K562 (cell line): ENCODE data around the gene MRM2. TPM values are rescaled to one million over a fixed set of nuclear protein-coding genes. Genes with fewer than 3 reads are reported as not detected.

Experiments
- ATAC-seq: fragments of 200-7000 bp; cut with Tn5 transposase; 3 replicates; pipeline ENCODE4 v1.9.1; 2020; ENCODE audit warnings: moderate library complexity
- BruUV-seq: library from RNA; stranded (reverse); fragments of 400-500 nt; replicated peaks from 2 replicates; lab custom pipeline; 2021; lab: Mats Ljungman, UMichigan
- CTCF ChIA-PET: fragments of 300-600 bp; formaldehyde crosslinking; extraction: SDS; loops from one replicate; lab custom pipeline; 2021; ENCODE audit warnings: low intra/inter-chr PET ratio; lab: Yijun Ruan, JAX
- POLR2A ChIA-PET: fragments of 300-600, 350-650 bp; sonication (Branson Sonifier 250); formaldehyde crosslinking; extraction: SDS; loops from one replicate; lab custom pipeline; 2021; ENCODE audit warnings: antibody characterized with exemption, inconsistent platforms; lab: Yijun Ruan, JAX
- DNase-seq, 4 experiments: peaks; one replicate each; pipeline versions ENCODE4 v3.0.0 to v3.0.0-alpha.2; 2011 to 2018; ENCODE audit warnings: low spot score in 3 of 4, mixed read lengths in 3 of 4; ENCODE audit errors: extremely low read depth in 1 of 4
- FAIRE-seq: peaks from 2 replicates; lab custom pipeline; 2011; peaks lifted over from hg19 to GRCh38; lab: Jason Lieb, UNC
- H2AFZ ChIP-seq: 2 replicates; pipeline ENCODE4 v1.6.0; 2011; ENCODE audit warnings: low read depth, low read length, control low read depth, inconsistent platforms
- H3K27ac ChIP-seq: fragments of 200-600 bp; 3 replicates; pipeline ENCODE4 v1.8.0; 2011; ENCODE audit warnings: low read depth, mild to moderate bottlenecking, control low read depth, inconsistent platforms, low read length, moderate library complexity, mixed read lengths; ENCODE audit errors: extremely low read depth
- H3K27me3 ChIP-seq, 2 experiments: fragments of 300-600 bp in 1 of 2; 2 replicates in 1 of 2; 3 replicates in 1 of 2; pipeline versions ENCODE4 v1.6.0 to v1.8.0; 2011; ENCODE audit warnings: inconsistent platforms in 2 of 2, low read length in 2 of 2, mild to moderate bottlenecking in 1 of 2, mixed read lengths in 1 of 2, moderate library complexity in 1 of 2; ENCODE audit not compliant: control insufficient read depth in 2 of 2, insufficient read depth in 2 of 2
- H3K36me3 ChIP-seq: fragments of 300-600 bp; 3 replicates; pipeline ENCODE4 v1.8.0; 2011; ENCODE audit warnings: mild to moderate bottlenecking, low read length, inconsistent platforms; ENCODE audit not compliant: control insufficient read depth, insufficient read depth
- H3K4me1 ChIP-seq, 2 experiments: fragments of 200-600 bp in 1 of 2; replicated peaks in 1 of 2; 2 replicates in 1 of 2; 3 replicates in 1 of 2; pipeline versions ENCODE4 v1.5.1 to v1.8.0; 2011; ENCODE audit warnings: inconsistent platforms in 2 of 2, low read length in 2 of 2, mild to moderate bottlenecking in 1 of 2, mixed read lengths in 1 of 2, moderate library complexity in 1 of 2; ENCODE audit not compliant: control insufficient read depth in 2 of 2, insufficient read depth in 2 of 2
- H3K4me2 ChIP-seq: 2 replicates; pipeline ENCODE4 v1.6.1; 2011; ENCODE audit warnings: low read length, control low read depth, inconsistent platforms, mixed read lengths; ENCODE audit not compliant: insufficient read depth
- H3K4me3 ChIP-seq: fragments of 200-600 bp; sonication (generic), shearing (Covaris generic); 2 replicates; pipeline ENCODE4 v1.5.1; 2016; ENCODE audit warnings: control low read depth, inconsistent platforms
- H3K79me2 ChIP-seq: fragments of 200-600 bp; 3 replicates; pipeline ENCODE4 v1.8.0; 2011; ENCODE audit warnings: low read length, inconsistent platforms; ENCODE audit not compliant: control insufficient read depth, insufficient read depth
- H3K9ac ChIP-seq, 2 experiments: 2 replicates each; pipeline versions ENCODE4 v1.6.0 to v1.6.1; 2011; ENCODE audit warnings: low read depth in 2 of 2, low read length in 2 of 2, control low read depth in 1 of 2, inconsistent platforms in 1 of 2, mild to moderate bottlenecking in 1 of 2, mixed read lengths in 1 of 2; ENCODE audit not compliant: insufficient read depth in 1 of 2
- H3K9me1 ChIP-seq: one replicate; pipeline ENCODE4 v1.6.0; 2011; ENCODE audit warnings: inconsistent platforms, mild to moderate bottlenecking, low read length, moderate library complexity; ENCODE audit not compliant: control insufficient read depth, insufficient read depth
- H3K9me3 ChIP-seq: replicated peaks from 2 replicates; pipeline ENCODE4 v1.5.1; 2011; ENCODE audit warnings: low read depth, low read length, inconsistent platforms; ENCODE audit not compliant: control insufficient read depth, insufficient read depth
- H4K20me1 ChIP-seq: replicated peaks from 2 replicates; pipeline ENCODE4 v1.6.1; 2011; ENCODE audit warnings: low read length, inconsistent platforms, mixed read lengths; ENCODE audit not compliant: control insufficient read depth, insufficient read depth
- CBX1 ChIP-seq: sonication (generic); IDR thresholded peaks from 2 replicates; pipeline ENCODE4 v1.6.1; 2016; ENCODE audit warnings: antibody characterized with exemption, low read depth, mild to moderate bottlenecking
- CEBPG ChIP-seq, 3 experiments: fragments of 200-800 bp in 1 of 3; sonication (Bioruptor generic) in 1 of 3; sonication (generic) in 1 of 3; formaldehyde crosslinking in 1 of 3; IDR thresholded peaks in 2 of 3; conservative IDR thresholded peaks in 1 of 3; 2 replicates each; pipeline versions ENCODE4 v1.6.1 to v1.8.0; 2016 to 2022; ENCODE audit warnings: missing compliant biosample characterization in 2 of 3, missing genetic modification characterization in 2 of 3, mild to moderate bottlenecking in 1 of 3, missing genetic modification reagents in 1 of 3
- FIP1L1 ChIP-seq: fragments of 200-400 bp; formaldehyde crosslinking; IDR thresholded peaks from 2 replicates; pipeline ENCODE4 v1.6.1; 2018; ENCODE audit warnings: mild to moderate bottlenecking, low read depth, low read length; ENCODE audit not compliant: poor library complexity, severe bottlenecking
- HNRNPK ChIP-seq: fragments of 200-400 bp; formaldehyde crosslinking; IDR thresholded peaks from one replicate; pipeline ENCODE4 v1.6.1; 2018; ENCODE audit warnings: mild to moderate bottlenecking, low read depth, low read length; ENCODE audit not compliant: poor library complexity, severe bottlenecking
- MCM5 ChIP-seq: fragments of 450-650 bp; IDR thresholded peaks from 2 replicates; pipeline ENCODE4 v1.6.1; 2016; ENCODE audit warnings: low read depth
- SIN3A ChIP-seq, 2 experiments: fragments of 150-350 bp in 1 of 2; IDR thresholded peaks; 2 replicates each; pipeline ENCODE4 v1.6.1; 2011 to 2016; ENCODE audit warnings: borderline replicate concordance in 2 of 2, low read depth in 2 of 2, low read length in 2 of 2, mild to moderate bottlenecking in 2 of 2, moderate library complexity in 2 of 2; ENCODE audit not compliant: control insufficient read depth in 1 of 2
- SRSF3 ChIP-seq: fragments of 200-400 bp; formaldehyde crosslinking; IDR thresholded peaks from 2 replicates; pipeline ENCODE4 v1.6.1; 2016; ENCODE audit warnings: mild to moderate bottlenecking, low read length, moderate library complexity; ENCODE audit not compliant: insufficient read depth
- ZFX ChIP-seq: sonication (generic); formaldehyde crosslinking; IDR thresholded peaks from 2 replicates; pipeline ENCODE4 v1.8.0; 2022; ENCODE audit warnings: mild to moderate bottlenecking, missing genetic modification reagents, moderate library complexity
- ZNF143 ChIP-seq: sonication (generic); formaldehyde crosslinking; IDR thresholded peaks from 2 replicates; pipeline ENCODE4 v1.9.0; 2022; ENCODE audit warnings: mild to moderate bottlenecking, missing genetic modification reagents
- WGBS: fragments of 100-300 bp; shearing (Covaris generic); methylation state at CpG from one replicate; pipeline ENCODE4 v1.1.6; 2016; ENCODE audit warnings: low coverage, mixed read lengths; ENCODE audit not compliant: insufficient coverage; ENCODE audit errors: missing lambda C conversion rate; 5-methylcytosine and 5-hydroxymethylcytosine counted together
- in situ Hi-C: fragments of 300-500 bp; cut with MboI; formaldehyde crosslinking; loops from 4 replicates; pipeline ENCODE4 v1.15.0; 2018; ENCODE audit warnings: inconsistent platforms, mixed read lengths
- intact Hi-C: fragments of 100-400 bp; cut with micrococcal nuclease; formaldehyde crosslinking; loops from 2 replicates; pipeline ENCODE4 v1.14.2; 2022
- polyA plus RNA-seq, 8 experiments: library from polyadenylated mRNA; depleted of rRNA in 4 of 8; stranded (reverse) in 5 of 8; unstranded in 3 of 8; fragments of >200 nt; fragmentation: Nextera tagmentation in 2 of 8; fragmentation: Illumina TruSeq in 1 of 8; extraction: Ambion mirVana in 2 of 8; extraction: Trizol in 1 of 8; gene quantifications; 2 replicates each; pipeline versions ENCODE4 v1.2.1 to v1.2.3, GENCODE V29; 2011 to 2014; ENCODE audit warnings: inconsistent platforms in 1 of 8, missing spikeins in 1 of 8
- total RNA-seq, 7 experiments: library from RNA; depleted of rRNA in 6 of 7; stranded (reverse); fragments of >200 nt in 6 of 7; fragmentation: Illumina TruSeq in 2 of 7; extraction: Trizol in 2 of 7; gene quantifications; 2 replicates each; pipeline versions ENCODE4 v1.2.1 to v1.2.3, GENCODE V29; 2011 to 2021; ENCODE audit warnings: low replicate concordance in 1 of 7
- TF ChIP-seq, protein P1 (sequence below): fragments of 450-650 bp; IDR thresholded peaks from 2 replicates; pipeline ENCODE4 v1.6.1; 2016; ENCODE audit warnings: borderline replicate concordance
- TF ChIP-seq, protein P2 (sequence below): IDR thresholded peaks from 2 replicates; pipeline ENCODE4 v1.6.1; 2014; ENCODE audit warnings: antibody characterized with exemption
- TF ChIP-seq, protein P3 (sequence below): sonication (generic); formaldehyde crosslinking; IDR thresholded peaks from 2 replicates; pipeline ENCODE4 v1.8.0; 2022; ENCODE audit warnings: missing genetic modification reagents, mild to moderate bottlenecking, moderate library complexity, borderline replicate concordance

Gene MRM2
- total and polyA plus RNA-seq, 9 of the 15 experiments (the other 6 are each of a cell fraction or from before 2014, with no cell fraction given) = 32.4 to 116 (median 50.5) TPM

DNA sequence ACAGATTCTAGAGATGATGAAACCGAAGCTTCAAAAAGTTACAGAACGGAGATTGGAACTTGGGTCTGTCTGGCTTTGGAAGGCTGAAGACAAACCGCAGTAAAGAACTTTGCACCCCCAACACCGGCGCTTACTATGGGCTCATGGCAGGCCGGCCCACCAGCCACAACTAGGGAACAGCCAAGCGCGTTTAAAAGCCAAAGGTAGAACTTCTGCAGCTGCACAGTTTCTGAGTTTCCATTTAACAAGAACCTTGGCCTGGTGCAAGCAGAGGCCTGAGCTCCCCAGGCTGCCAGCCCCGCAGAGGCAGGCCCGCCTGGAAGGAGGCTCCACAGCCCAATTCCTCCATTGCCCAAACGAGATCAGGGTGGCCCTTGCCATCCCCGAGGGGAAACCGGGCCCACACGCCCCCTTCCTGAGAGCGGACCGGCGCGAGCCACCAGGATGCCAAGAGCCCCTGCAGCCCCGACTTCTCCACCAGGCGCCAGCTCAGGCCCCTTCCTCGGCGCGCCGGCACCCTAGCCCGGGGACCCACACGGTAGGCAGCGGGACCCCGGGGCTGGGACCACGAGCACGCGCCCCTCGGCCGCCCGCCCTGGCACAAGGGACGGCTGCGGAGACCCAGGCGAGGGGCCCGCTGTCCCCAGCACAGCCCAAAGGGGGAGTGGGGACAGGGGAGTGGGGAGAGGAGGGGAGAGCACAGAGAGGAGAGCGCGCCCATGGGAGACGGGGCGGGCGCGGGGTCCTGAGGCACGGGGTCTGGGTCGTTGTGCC is 9.8 kb downstream of the MRM2 start:
- POLR2A ChIA-PET = interaction anchor here (0.6 to 1.8 kb wide), 15 partner anchors 9 to 781 kb away, joined by 3 to 8 read pairs (median 3); partner anchors contain the start of genes EIF3B, MRM2 and NUDT1
- peaks cover 50% of the 10 kb centered on the region for H3K79me2 ChIP-seq

More for the DNA sequence above, 9.8 kb downstream of the MRM2 start:
- intact Hi-C loops = no loop called here
- Histone ChIP-seq H3K36me3 (peaks cover 66% of the 10 kb centered on the region; the same call in 2 of the 3 replicates), H2AFZ (peak overlapping the region; percentile 94), H4K20me1 (0 out of 2 replicates have a peak, but pooled peaks cover 2% of the 10 kb centered on the region), H3K9me1 (no peaks in the 10 kb centered on the region), H3K9me3 (no peaks in the 10 kb centered on the region), H3K4me3 (peak overlapping the region; percentile 100), H3K4me2 (peak overlapping the region; percentile 97), H3K4me1 (peaks cover 3 to 17% of the 10 kb centered on the region in 2 experiments; a peak in 3 of 5 replicates), H3K9ac (peak overlapping the region; percentile 86 to 98), H3K27me3 (no peaks in the 10 kb centered on the region), H3K27ac (peak overlapping the region; percentile 79)
- WGBS = 2% methylated on average over 19 of the region's 46 CpGs
- FAIRE-seq = peak; percentile 15
- DNase-seq = peak in 3 of 4 experiments; percentile 22 to 82 (median 44)
- BruUV-seq = no TSS peak
- ATAC-seq = peak; percentile 73
- TF ChIP-seq MCM5 = no peak
- TF ChIP-seq, protein P1, sequence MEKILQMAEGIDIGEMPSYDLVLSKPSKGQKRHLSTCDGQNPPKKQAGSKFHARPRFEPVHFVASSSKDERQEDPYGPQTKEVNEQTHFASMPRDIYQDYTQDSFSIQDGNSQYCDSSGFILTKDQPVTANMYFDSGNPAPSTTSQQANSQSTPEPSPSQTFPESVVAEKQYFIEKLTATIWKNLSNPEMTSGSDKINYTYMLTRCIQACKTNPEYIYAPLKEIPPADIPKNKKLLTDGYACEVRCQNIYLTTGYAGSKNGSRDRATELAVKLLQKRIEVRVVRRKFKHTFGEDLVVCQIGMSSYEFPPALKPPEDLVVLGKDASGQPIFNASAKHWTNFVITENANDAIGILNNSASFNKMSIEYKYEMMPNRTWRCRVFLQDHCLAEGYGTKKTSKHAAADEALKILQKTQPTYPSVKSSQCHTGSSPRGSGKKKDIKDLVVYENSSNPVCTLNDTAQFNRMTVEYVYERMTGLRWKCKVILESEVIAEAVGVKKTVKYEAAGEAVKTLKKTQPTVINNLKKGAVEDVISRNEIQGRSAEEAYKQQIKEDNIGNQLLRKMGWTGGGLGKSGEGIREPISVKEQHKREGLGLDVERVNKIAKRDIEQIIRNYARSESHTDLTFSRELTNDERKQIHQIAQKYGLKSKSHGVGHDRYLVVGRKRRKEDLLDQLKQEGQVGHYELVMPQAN = peak; percentile 34; the same call in 1 of the 2 replicates
- peak; percentile 3 for TF ChIP-seq FIP1L1
- no peak for TF ChIP-seq SRSF3
- peak; percentile 16 for TF ChIP-seq ZFX
- peak; percentile 57 for TF ChIP-seq HNRNPK
- no peak for TF ChIP-seq CEBPG (CRISPR knock-in tag; IDR thresholded peaks at IDR 0.05)
- TF ChIP-seq CEBPG (tag; conservative IDR thresholded peaks at IDR 0.05 in 1 of 2, IDR thresholded peaks at IDR 0.05 in 1 of 2) = peak in 1 of 2 experiments; percentile 21; a peak in 1 of 4 replicates
- 0 out of 4 replicates have a peak, but pooled peaks of 1 of the 2 experiments have one; percentile 6 for TF ChIP-seq SIN3A (IDR thresholded peaks at IDR 0.05; ENCODE audit: borderline replicate concordance in 2 of 2, control insufficient read depth in 1 of 2, low read depth in 2 of 2, low read length in 2 of 2)
- TF ChIP-seq CBX1 = 0 out of 2 replicates have a peak, but pooled peaks have one; percentile 2
- TF ChIP-seq, protein P2, sequence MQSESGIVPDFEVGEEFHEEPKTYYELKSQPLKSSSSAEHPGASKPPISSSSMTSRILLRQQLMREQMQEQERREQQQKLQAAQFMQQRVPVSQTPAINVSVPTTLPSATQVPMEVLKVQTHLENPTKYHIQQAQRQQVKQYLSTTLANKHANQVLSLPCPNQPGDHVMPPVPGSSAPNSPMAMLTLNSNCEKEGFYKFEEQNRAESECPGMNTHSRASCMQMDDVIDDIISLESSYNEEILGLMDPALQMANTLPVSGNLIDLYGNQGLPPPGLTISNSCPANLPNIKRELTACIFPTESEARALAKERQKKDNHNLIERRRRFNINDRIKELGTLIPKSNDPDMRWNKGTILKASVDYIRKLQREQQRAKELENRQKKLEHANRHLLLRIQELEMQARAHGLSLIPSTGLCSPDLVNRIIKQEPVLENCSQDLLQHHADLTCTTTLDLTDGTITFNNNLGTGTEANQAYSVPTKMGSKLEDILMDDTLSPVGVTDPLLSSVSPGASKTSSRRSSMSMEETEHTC = no peak
- peak; percentile 21; the same call in 1 of the 2 replicates for TF ChIP-seq ZNF143 (CRISPR knock-in tag)
- TF ChIP-seq, protein P3, sequence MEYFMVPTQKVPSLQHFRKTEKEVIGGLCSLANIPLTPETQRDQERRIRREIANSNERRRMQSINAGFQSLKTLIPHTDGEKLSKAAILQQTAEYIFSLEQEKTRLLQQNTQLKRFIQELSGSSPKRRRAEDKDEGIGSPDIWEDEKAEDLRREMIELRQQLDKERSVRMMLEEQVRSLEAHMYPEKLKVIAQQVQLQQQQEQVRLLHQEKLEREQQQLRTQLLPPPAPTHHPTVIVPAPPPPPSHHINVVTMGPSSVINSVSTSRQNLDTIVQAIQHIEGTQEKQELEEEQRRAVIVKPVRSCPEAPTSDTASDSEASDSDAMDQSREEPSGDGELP (CRISPR knock-in tag) = 0 out of 2 replicates have a peak, but pooled peaks have one; percentile 17
- in situ Hi-C loops = no loop called here
- CTCF ChIA-PET = interaction anchor here (0.5 kb wide), 1 partner anchor 115 kb away, joined by 3 read pairs; no protein-coding TSS in a partner anchor
